ENCODE results near the gene TBX4.

The TBX4 gene

GRCh38 chr17:61478790-61479492 lies 26.7 kb downstream of the TBX4 start:
- no peak for DNase-seq (ENCODE audit: low spot score)
- in situ Hi-C loops (cut with MboI; ENCODE audit: low pct_unique_long_range_greater_than_20kb, low sequenced_read_pairs, unreplicated experiment), result no loop called here
- TF ChIP-seq CTCF (IDR thresholded peaks at IDR 0.05; ENCODE audit: extremely low read depth, insufficient read depth, missing control alignments), result no peak

DNA sequence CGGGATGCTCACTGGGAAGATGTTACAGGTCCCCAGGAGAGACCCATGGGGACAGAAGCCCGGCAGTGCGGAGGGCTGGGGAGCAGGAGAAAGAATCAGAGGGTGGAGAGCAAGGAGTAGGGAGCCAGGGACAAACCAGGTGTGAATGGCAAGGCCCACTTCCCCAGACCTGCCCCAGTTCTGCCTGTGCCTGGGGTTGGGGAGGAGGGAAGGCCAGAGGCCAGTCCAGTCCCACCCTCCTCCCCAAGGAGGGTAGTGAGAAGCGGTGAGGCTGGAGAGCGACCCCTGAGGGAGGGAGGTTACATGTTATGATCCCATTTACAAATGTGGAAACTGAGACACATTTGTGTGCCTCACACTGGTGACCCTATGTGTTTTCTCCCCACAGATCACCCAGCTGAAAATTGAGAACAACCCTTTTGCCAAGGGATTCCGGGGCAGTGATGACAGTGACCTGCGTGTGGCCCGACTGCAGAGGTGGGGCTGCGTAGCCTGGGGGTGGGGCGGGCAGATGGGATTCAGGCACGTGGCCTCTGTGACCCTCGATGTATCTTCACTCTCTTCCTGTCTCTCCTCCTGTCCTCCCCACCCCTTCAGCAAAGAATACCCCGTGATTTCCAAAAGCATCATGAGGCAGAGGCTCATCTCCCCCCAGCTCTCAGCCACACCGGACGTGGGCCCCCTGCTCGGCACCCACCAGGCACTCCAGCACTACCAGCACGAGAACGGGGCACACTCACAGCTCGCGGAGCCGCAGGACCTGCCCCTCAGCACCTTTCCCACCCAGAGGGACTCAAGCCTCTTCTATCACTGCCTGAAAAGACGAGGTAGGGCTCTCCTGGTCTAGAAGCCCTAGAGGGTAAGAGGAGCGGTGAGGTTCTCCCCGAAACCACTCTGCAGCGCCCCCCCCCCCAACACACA lies 27.5 kb downstream of the TBX4 start:
- in situ Hi-C loops (cut with MboI; ENCODE audit: low pct_unique_long_range_greater_than_20kb, low sequenced_read_pairs, unreplicated experiment), result no loop called here
- TF ChIP-seq CTCF (IDR thresholded peaks at IDR 0.05; ENCODE audit: extremely low read depth, insufficient read depth, missing control alignments), result no peak
- no peak for DNase-seq (ENCODE audit: low spot score)

- TF ChIP-seq CTCF (IDR thresholded peaks at IDR 0.05; ENCODE audit: extremely low read depth, insufficient read depth, missing control alignments), result no peak
- DNase-seq (ENCODE audit: low spot score), result no peak
- in situ Hi-C loops (cut with MboI; ENCODE audit: low pct_unique_long_range_greater_than_20kb, low sequenced_read_pairs, unreplicated experiment), result no loop called here
Observed at GRCh38 chr17:61480414-61480807, 28.2 kb downstream of the TBX4 start.

- DNase-seq (ENCODE audit: low spot score), result no peak
Observed at GRCh38 chr17:61481421-61481820, 29.2 kb downstream of the TBX4 start.

GRCh38 chr17:61482467-61482866 lies 30.2 kb downstream of the TBX4 start:
- in situ Hi-C loops (cut with MboI; ENCODE audit: low pct_unique_long_range_greater_than_20kb, low sequenced_read_pairs, unreplicated experiment), result no loop called here
- DNase-seq (ENCODE audit: low spot score), result no peak
- TF ChIP-seq CTCF (IDR thresholded peaks at IDR 0.05; ENCODE audit: extremely low read depth, insufficient read depth, missing control alignments), result no peak

More at GRCh38 chr17:61481421-61481820, 29.2 kb downstream of the TBX4 start:
- in situ Hi-C loops (cut with MboI; ENCODE audit: low pct_unique_long_range_greater_than_20kb, low sequenced_read_pairs, unreplicated experiment), result no loop called here
- TF ChIP-seq CTCF (IDR thresholded peaks at IDR 0.05; ENCODE audit: extremely low read depth, insufficient read depth, missing control alignments), result no peak

GRCh38 chr17:61483778-61484116 lies 31.5 kb downstream of the TBX4 start:
- TF ChIP-seq CTCF (IDR thresholded peaks at IDR 0.05; ENCODE audit: extremely low read depth, insufficient read depth, missing control alignments), result no peak
- in situ Hi-C loops (cut with MboI; ENCODE audit: low pct_unique_long_range_greater_than_20kb, low sequenced_read_pairs, unreplicated experiment), result no loop called here
- no peak for DNase-seq (ENCODE audit: low spot score)
